SHP77 (cell line): ENCODE measurements around the gene KLB.

Experiments
- DNase-seq, 2 experiments: peaks; one replicate each; lab custom pipeline; 2025; lab: John Stamatoyannopoulos, UW

The KLB gene

DNA sequence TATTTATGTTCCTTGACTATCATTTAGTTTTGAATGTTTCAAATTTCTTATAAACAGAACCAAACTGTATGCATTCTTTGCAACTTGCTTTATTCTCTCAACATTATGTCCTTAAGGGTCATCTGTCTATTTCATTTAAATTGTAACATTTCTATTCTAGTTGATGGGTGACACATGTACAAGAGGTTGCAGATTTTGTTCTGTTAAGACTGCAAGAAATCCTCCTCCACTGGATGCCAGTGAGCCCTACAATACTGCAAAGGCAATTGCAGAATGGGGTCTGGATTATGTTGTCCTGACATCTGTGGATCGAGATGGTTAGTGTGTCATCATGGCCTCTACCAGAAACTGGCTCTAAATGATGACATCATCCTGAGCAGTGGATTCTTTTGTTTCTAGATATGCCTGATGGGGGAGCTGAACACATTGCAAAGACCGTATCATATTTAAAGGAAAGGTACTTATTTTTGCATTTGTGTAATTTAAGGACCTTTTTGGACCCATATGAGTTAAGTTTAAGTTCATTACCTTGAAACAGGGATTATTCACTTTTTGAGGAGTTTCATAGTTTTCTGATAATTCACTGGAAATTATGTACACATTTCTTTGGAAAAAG, 58.3 kb downstream of the KLB start:
- no peak for DNase-seq

DNA sequence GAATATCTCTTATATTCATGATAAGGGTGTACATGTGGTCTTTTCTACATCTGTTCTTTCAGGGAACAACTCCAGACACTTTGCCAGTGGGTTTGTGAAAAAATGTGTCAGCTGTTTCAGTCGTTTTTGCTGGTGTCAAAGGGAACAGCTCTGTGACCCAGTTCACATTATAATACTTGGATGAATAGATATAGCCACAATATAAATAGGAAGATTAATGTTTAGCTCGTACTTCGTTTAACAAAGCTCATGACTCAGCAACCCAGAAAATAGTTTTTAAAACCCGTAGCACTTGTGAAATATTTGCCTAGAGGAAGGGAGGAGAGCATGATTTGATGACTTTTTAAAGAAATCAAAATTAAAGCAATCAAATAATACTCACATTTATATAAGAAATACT, 60.0 kb downstream of the KLB start:
- DNase-seq = no peak

DNA sequence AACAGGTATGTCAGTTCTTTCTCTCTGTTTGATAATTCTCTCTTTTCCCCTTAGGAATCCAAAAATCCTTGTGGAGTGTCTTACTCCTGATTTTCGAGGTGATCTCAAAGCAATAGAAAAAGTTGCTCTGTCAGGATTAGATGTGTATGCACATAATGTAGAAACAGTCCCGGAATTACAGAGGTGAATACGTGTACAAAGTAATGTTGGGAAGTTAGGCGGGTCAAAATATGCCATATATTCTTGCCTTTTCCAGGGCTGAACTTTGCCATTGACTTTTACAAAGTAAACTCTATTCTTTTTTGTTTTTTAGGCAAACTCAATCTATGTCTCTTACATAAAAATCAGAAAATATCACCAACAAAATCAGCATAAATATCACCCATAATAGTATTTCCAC, 60.7 kb downstream of the KLB start:
- DNase-seq = no peak

DNA sequence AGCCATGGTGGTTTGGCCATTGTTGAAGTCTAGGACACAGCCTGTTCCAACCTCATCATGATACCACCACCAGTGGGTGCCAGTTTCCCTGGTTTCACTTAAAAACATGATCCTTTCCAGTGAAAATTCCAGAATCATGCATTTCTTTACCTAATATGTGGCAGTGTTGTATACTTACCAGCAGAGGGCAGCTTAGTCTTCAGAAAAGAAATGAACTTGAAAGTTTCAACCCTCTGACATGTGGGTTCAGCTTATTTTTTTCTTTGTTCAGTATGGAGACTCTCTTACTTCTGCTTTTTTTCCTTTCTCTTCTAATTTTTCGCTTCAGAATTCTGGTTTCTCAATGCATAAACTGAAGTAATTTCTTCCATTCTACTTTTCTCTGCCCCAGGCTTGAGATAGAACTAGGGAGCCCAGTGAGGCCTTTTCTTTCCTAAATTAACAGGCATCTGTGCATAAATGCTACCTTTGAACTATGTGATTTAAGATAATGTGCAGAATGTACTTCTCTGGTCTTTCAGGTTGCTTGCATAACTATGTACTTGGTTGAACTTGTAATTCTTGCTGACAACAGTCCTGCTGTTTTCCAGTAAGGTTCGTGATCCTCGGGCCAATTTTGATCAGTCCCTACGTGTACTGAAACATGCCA, 62.8 kb downstream of the KLB start:
- DNase-seq = peak; percentile 25 to 32

DNA sequence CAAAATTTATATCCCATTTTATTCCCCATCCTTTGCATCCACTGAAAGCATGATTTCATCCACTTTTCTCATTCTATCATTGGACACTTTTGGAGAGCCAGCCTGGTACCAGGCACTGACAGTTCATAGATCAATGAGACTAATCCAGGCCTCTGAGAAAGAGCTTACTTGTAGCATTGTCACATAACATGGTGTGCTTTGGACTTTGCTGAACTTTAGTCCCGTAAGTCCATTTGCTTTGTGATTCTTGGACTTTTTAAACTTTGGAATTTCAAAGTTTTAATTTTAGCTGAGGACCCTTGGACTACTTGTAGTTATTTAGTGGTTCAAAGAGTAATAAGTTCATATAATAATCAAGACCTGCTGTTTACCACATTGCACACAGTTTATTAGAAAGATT, 63.7 kb downstream of the KLB start:
- no peak for DNase-seq

DNA sequence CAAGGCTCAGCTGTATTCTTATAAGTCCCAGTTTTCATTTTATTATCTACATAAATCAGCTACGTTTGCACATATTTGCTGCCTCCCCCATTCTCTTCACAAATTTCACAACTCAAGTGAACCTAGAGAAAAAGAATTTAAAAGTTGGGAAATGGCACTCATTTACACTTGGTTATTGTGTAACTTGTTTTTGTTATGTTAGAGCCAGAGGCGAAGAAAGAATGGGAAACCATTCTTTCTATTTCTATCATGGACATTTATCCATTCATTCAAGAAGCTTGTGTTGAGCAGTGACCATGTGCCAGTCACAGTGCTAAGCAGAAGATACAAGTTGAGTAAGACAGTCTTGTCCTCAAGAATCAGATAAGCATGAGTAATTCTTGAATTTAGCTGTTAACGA, 65.7 kb downstream of the KLB start:
- DNase-seq = no peak

DNA sequence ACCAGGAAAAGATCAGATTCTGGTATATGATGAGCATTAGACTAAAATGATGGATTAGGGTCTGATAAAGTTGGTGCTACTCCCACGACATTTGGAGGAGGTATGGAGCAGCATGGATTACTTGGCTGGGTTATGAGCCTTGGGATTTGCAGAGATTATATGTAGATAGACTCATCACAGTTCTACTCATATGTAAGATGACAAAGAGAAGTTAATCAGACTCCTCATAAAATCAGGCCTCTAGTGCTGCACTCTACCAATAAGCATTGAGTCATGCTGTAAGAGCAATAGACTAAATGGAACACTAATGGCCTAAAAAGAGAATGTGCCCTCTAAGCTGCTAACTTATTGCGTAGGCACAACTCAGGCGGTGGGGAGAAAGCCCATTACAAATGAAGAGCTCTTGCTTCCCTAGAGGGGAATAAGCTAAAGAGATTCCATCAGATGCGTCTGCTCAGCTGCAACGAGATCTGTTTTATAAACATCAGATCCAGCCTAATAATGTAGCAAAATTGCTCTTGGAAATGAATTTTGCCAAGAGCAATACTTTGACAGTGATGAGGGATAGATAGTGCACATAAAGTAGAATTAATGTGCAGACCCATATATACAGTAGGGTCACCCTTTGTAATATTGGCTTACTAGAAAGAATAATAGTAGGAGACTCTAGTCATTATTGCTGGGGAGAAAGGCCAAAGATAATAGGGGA, 69.6 kb downstream of the KLB start:
- DNase-seq = no peak

DNA sequence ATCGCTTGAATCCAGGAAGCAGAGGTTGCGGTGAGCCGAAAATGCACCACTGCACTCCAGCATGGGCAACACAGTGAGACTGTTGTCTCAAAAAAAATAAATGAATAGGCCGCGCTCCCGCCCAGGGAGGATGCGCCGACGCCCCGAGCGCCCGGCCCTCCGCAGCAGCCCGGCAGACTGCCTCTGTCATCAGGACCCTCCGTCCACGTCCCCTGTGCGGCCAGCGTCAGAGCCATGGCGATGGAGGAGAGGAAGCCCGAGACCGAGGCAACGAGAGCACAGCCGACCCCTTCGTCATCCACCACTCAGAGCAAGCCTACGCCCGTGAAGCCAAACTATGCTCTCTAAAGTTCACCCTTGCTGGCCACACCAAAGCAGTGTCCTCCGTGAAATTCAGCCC, 73.5 kb downstream of the KLB start:
- no peak for DNase-seq

DNA sequence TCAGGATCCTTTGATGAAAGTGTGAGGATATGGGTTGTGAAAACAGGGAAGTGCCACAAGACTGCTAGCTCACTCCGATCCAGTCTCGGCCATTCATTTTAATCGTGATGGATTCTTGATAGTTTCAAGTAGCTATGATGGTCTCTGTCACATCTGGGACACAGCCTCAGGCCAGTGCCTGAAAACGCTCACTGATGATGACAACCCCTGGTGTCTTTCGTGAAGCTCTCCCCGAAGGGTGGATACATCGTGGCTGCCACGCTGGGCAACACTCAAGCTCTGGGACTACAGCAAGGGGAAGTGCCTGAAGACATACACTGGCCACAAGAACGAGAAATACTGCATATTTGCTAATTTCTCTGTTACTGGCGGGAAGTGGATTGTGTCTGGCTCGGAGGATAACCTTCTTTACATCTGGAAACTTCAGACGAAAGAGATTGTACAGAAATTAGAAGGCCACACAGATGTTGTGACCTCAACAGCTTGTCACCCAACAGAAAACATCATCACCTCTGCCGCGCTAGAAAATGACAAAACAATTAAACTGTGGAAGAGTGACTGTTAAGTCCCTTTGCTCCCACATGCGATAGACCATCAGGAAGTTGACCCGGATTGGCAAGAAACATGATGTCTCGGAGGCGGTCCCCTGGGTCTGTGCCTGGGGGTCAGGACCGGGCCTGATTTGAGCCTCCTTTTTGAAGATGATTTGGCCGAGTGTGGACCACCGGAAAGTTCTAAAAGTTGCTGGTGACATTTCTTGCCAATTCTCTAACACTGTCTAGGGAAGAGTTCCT, 74.4 kb downstream of the KLB start:
- DNase-seq = no peak

DNA sequence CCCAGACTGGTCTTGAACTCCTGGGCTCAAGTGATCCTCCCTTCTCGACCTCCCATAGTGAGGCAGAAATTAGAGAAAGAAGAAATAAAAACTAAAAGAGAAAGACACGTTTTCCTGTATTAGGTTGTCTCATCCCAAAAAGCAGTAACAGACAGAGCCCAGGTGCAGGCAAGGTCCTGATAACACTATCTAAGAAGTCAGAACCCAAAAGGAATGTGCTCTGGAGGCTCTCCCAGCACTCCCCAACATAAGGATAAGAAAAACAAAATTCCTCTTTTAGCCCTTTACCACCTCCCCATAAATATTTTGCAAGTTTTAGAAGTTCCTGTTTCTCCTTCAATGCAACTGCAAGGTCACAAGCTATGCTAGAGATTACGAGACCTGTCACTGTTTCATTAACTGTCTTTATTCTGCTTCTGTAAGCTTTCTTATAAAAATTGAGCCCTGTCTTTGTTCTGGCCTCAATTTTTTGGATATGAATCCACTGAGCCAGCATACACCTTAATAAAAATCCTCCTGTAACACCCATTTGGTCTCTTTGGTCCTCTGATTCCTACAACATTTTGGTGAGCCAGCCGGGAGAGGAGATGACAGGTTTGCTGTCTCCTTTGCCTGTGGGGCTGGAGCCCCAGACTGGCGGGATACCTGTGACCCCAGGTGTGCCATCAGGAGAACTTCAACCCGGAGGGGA, 78.0 kb downstream of the KLB start:
- no peak for DNase-seq

DNA sequence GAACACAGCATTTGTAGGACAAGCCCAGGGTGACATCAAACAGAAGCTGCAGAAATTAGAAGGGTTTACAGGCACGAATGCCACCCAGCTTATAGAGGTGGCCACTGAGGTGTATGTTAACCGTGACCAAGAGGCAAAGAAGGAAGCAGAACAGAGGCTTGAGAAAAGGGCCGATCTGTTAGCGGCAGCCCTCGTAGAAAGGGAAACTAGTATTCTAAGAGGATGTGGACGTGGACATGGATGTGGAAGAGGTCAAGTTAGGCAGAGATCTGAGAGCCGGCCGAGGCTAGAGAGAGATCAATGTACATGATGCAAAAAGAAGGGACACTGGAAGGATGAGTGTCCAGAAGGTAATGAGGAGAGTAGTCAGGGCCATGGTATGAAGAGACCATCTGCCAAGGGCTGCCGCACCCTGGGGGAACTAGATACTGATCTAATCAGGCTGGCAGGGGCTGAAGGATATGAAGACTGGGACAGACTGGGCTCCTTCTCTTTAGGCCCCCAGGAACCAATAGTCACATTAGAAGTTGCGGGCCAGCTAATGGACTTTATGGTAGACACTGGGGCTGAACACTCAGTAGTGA, 79.6 kb downstream of the KLB start:
- no peak for DNase-seq

DNA sequence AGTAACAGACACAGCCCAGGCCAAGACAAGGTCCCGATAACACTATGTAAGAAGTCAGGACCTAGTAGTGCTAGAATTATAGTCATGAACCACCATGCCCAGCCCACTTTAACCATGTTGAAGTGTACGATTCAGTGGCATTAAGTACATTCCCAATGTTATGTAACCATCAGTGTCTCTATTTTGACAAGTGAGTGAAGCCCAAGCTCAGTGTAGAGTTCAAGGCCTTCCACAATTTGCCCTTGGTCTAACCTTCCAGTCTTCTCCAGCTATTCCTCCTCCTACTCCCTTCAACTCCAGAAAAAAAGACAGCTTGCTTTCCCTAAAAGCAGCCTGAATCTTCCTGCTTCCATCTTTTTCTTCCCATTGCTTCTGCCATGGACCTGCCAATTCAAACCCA, 83.6 kb downstream of the KLB start:
- DNase-seq = no peak

DNA sequence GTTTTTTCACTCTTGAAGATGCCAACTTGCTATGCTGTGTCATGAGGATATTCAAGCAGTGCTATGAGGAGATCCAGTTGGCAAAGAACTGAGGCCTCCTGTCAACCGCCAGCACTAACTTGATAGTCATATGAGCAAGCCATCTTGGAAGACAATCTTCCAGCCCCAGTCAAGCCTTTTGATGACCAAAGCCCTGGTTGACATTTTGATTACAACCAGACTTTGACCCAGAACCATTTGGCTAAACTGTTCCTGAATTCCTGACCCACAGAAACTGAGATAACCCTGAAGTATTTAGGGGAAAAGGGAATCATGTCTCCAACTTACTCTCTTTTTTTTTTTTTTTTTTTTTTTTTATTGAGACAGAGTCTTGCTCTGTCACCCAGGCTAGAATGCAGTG, 87.6 kb downstream of the KLB start:
- no peak for DNase-seq

DNA sequence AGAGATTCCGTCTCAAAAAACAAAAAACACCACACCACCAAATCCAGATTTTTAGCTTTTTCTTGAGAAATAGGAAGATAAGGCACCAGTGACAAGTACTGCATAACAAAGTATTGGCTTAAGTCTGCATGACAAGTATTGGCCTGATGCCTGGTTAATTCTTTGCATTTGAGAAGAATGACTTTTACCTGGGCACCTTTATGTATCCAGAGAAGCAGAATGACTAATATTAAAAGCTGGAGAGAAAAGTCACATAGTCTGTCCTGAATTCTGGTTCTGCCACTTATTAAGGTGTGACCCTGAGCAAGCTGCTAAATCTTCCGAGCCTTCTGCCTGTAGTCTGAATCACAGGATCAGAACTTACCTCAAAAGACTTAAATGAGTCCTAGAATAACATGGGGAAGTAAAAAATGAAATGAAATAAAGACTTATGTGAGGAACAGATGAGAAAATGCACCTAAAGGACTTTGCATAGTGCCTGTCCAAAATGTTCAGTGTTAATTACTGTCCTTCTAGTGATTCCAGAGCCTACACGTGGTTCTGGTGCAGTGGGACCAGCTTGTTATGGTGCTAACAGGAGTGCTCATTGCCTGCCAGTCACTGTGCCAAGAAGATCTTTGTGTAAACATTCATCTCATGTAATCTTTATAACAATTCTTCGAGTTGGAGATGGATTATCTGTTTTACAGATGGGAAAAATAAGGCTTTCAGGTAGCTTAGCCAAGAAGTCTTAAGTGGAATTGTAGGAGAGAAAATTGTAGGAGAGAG, 88.9 kb downstream of the KLB start:
- DNase-seq = no peak

DNA sequence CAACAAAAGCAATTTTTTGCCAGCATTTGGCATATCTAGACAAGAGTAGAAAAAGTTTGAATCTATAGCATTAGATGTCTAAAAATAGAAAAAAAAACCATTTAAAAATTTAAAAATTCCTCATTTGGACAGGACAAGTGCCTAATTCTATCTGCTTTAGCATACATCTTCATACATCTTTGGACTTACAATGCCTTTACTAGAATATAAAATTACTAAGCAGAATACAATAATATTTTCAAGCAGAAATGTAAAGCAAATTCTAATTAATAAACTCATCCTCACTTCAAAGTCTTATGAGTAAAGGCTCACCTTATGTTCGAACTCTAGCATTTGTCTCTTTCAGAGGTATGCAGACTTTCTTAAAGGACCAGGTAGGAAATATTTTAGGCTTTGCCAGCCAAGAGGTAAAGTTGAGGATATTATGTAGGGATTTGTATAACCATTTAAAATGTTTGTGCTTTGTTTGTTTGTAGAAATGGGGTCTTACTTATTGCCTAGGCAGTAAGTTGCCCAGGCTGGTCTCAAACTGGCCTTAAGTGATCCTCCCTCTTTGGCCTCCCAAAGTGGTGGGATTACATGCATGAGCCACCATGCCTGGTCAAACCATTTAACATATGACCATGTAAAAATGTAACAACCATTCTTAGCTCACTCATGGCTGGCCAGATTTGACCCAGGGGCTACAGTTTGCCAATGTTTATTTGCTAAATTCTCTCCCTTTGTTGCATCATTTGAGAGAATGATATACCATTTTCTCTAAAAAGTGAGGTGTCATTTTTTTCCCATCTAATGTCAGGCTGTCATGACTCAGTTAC, 91.4 kb downstream of the KLB start:
- no peak for DNase-seq

DNA sequence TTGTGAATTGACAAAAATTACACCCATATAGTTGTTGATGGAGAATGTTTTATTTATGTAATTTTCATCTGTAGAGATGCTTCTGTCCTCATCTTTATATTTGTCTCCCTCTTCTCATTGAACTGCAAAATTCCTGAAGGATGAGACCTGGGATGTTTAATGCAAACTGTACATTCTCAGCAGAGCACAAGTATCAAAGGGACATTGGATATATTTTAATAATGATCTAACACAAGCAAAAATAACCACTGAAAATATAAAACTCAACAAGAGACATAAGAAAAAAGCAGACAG, 91.9 kb downstream of the KLB start:
- no peak for DNase-seq
